ENCODE data around the gene COPZ1.

Gene COPZ1

GRCh38 chr12:54359762-54360351 is 34.9 kb downstream of the COPZ1 start:
- DNase-seq (ENCODE audit: extremely low read depth, insufficient read length), result no peak
- no peaks in the 10 kb centered on the region for H3K27me3 ChIP-seq (replicated peaks; ENCODE audit: control insufficient read depth, insufficient read depth, low read length)
- H3K4me3 ChIP-seq (replicated peaks; ENCODE audit: low read depth, low read length), result peak overlapping the region; percentile 50
- TF ChIP-seq, protein P1, sequence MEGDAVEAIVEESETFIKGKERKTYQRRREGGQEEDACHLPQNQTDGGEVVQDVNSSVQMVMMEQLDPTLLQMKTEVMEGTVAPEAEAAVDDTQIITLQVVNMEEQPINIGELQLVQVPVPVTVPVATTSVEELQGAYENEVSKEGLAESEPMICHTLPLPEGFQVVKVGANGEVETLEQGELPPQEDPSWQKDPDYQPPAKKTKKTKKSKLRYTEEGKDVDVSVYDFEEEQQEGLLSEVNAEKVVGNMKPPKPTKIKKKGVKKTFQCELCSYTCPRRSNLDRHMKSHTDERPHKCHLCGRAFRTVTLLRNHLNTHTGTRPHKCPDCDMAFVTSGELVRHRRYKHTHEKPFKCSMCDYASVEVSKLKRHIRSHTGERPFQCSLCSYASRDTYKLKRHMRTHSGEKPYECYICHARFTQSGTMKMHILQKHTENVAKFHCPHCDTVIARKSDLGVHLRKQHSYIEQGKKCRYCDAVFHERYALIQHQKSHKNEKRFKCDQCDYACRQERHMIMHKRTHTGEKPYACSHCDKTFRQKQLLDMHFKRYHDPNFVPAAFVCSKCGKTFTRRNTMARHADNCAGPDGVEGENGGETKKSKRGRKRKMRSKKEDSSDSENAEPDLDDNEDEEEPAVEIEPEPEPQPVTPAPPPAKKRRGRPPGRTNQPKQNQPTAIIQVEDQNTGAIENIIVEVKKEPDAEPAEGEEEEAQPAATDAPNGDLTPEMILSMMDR (IDR thresholded peaks at IDR 0.05; ENCODE audit: insufficient read depth, low read length, poor library complexity, severe bottlenecking), result no peak
- no peaks in the 10 kb centered on the region for H3K36me3 ChIP-seq (ENCODE audit: control insufficient read depth, insufficient read depth, low read length)

DNA sequence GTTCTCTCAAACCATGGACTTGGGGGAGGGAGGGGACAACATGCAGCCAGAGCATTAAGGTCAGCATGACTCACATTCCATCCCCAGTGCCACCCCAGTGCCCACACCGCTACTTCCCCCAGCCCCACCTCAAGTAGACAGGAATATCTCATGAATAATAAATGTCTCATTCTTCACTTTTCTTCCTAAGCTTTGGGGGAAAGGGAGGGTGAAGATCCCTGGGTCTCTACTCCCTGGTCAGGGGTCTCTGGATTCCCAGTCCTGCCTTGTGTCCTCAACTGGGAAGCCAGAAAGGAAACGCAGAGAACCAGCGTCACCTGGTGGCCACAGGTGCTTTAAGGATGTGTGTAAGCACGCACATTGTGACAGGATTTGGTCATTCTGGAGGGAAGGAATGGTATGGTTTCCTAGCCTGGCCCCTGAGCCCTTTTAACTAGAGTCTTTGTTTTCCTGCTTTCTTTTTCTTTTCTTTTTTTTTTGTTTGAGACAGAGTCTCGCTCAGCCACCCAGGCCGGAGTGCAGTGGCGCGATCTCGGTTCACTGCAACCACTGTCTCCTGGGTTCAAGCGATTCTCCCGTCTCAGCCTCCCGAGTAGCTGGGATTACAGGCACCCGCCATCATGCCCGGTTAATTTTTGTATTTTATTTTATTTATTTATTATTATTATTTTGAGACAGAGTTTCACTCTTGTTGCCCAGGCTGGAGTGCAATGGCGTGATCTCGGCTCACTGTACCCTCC is 36.0 kb downstream of the COPZ1 start:
- DNase-seq (ENCODE audit: extremely low read depth, insufficient read length), result no peak
- Histone ChIP-seq H3K4me3 (replicated peaks; ENCODE audit: low read depth, low read length) (no peak overlapping the region), H3K27me3 (replicated peaks; ENCODE audit: control insufficient read depth, insufficient read depth, low read length) (no peaks in the 10 kb centered on the region), H3K36me3 (ENCODE audit: control insufficient read depth, insufficient read depth, low read length) (no peaks in the 10 kb centered on the region)
- TF ChIP-seq, protein P1 (IDR thresholded peaks at IDR 0.05; ENCODE audit: insufficient read depth, low read length, poor library complexity, severe bottlenecking), result peak; percentile 93

GRCh38 chr12:54363047-54363446 is 38.1 kb downstream of the COPZ1 start:
- Histone ChIP-seq H3K4me3 (replicated peaks; ENCODE audit: low read depth, low read length) (no peak overlapping the region), H3K36me3 (ENCODE audit: control insufficient read depth, insufficient read depth, low read length) (no peaks in the 10 kb centered on the region), H3K27me3 (replicated peaks; ENCODE audit: control insufficient read depth, insufficient read depth, low read length) (no peaks in the 10 kb centered on the region)
- TF ChIP-seq, protein P1 (IDR thresholded peaks at IDR 0.05; ENCODE audit: insufficient read depth, low read length, poor library complexity, severe bottlenecking), result no peak
- no peak for DNase-seq (ENCODE audit: extremely low read depth, insufficient read length)

DNA sequence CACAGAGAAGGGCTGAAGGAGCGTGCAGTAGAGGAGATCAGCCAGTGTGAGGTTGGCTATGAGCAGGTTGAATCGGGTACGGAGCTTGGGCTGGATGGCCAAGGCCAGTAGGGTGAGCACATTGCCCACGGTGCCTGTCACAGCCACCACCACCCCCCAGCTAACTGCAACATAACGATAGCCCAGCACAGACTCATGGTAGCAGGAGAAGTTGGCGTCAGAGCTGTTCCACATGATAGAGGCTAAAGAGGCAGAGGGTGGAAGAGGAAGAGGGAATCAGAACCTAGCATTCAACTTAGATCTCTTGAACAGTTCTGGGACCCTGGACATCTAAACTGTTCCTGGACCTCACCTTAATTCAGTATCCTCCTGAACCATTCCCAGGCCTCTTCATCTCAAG is 38.7 kb downstream of the COPZ1 start:
- TF ChIP-seq, protein P1 (IDR thresholded peaks at IDR 0.05; ENCODE audit: insufficient read depth, low read length, poor library complexity, severe bottlenecking), result no peak
- DNase-seq (ENCODE audit: extremely low read depth, insufficient read length), result no peak
- Histone ChIP-seq H3K27me3 (replicated peaks; ENCODE audit: control insufficient read depth, insufficient read depth, low read length) (no peaks in the 10 kb centered on the region), H3K4me3 (replicated peaks; ENCODE audit: low read depth, low read length) (peak overlapping the region; percentile 29; the same call in 1 of the 2 replicates), H3K36me3 (ENCODE audit: control insufficient read depth, insufficient read depth, low read length) (no peaks in the 10 kb centered on the region)

- Histone ChIP-seq H3K36me3 (ENCODE audit: control insufficient read depth, insufficient read depth, low read length) (no peaks in the 10 kb centered on the region), H3K4me3 (replicated peaks; ENCODE audit: low read depth, low read length) (peak within 1 kb of the TSS; percentile 29; the same call in 1 of the 2 replicates), H3K27me3 (replicated peaks; ENCODE audit: control insufficient read depth, insufficient read depth, low read length) (no peaks in the 10 kb centered on the region)
- DNase-seq (ENCODE audit: extremely low read depth, insufficient read length), result no peak
- TF ChIP-seq, protein P1 (IDR thresholded peaks at IDR 0.05; ENCODE audit: insufficient read depth, low read length, poor library complexity, severe bottlenecking), result no peak
These were observed 39.5 kb downstream of the COPZ1 start, which contains the start of gene GPR84 for GRCh38 chr12:54364413-54364812. GPR84 (minus strand) TSS chr12:54364486; CDS start chr12:54363851, 635 bp downstream.

Measured in GM06990 (cell line).